PC-3 (cell line): ENCODE results near the gene ACADSB. TPM values are rescaled to one million over a fixed set of nuclear protein-coding genes. Genes with fewer than 3 reads are reported as not detected.
A peak's percentile ranks its signal among the peaks of the same experiment; 100 is the strongest.

Experiments used
- ATAC-seq: fragments of 200-7000 bp; cut with Tn5 transposase; 2 replicates; pipeline ENCODE4 v1.9.1; 2020; ENCODE audit warnings: mild to moderate bottlenecking, moderate library complexity
- BruUV-seq: library from RNA; stranded (reverse); fragments of 400-500 nt; replicated peaks from 2 replicates; lab custom pipeline; 2021; lab: Mats Ljungman, UMichigan
- CTCF ChIA-PET: fragments of 300-600 bp; sonication (Branson Sonifier 250); formaldehyde crosslinking; loops from one replicate; lab custom pipeline; 2022; ENCODE audit warnings: antibody characterized with exemption; lab: Charles Lee
- POLR2A ChIA-PET: fragments of 300-600 bp; sonication (Branson Sonifier 250); formaldehyde crosslinking; loops from one replicate; lab custom pipeline; 2022; ENCODE audit warnings: antibody characterized with exemption; ENCODE audit not compliant: unreplicated experiment; lab: Charles Lee
- DNase-seq: peaks from one replicate; pipeline ENCODE4 v3.0.0-alpha.2; 2015
- H2AFZ ChIP-seq: fragments of 300-600 bp; sonication (generic); 2 replicates; pipeline ENCODE4 v1.6.0; 2016; ENCODE audit warnings: antibody characterized with exemption, low read length
- H3F3A ChIP-seq: fragments of 300-600 bp; sonication (generic); one replicate; pipeline ENCODE4 v1.6.0; 2017; ENCODE audit warnings: antibody characterized with exemption, low read length, control low read depth, mild to moderate bottlenecking; ENCODE audit not compliant: unreplicated experiment
- H3K27ac ChIP-seq: fragments of 300-600 bp; sonication (generic); 2 replicates; pipeline ENCODE4 v1.5.1; 2016; ENCODE audit warnings: mild to moderate bottlenecking, low read length
- H3K27me3 ChIP-seq: fragments of 300-600 bp; sonication (generic); 2 replicates; pipeline ENCODE4 v1.6.1; 2016; ENCODE audit warnings: low read length, mixed read lengths
- H3K36me3 ChIP-seq: fragments of 300-600 bp; sonication (generic); 2 replicates; pipeline ENCODE4 v1.6.1; 2016; ENCODE audit warnings: low read depth, mixed run types, low read length, mixed read lengths
- H3K4me1 ChIP-seq: fragments of 300-600 bp; sonication (generic); 2 replicates; pipeline ENCODE4 v1.5.1; 2016; ENCODE audit warnings: low read length; ENCODE audit not compliant: insufficient read depth
- H3K4me2 ChIP-seq: fragments of 300-600 bp; sonication (generic); 2 replicates; pipeline ENCODE4 v1.6.0; 2016; ENCODE audit warnings: low read length
- H3K4me3 ChIP-seq: fragments of 300-600 bp; sonication (generic); 2 replicates; pipeline ENCODE4 v1.5.1; 2016; ENCODE audit warnings: mild to moderate bottlenecking, low read length, mixed read lengths
- H3K79me2 ChIP-seq: fragments of 300-600 bp; sonication (generic); 2 replicates; pipeline ENCODE4 v1.6.1; 2017; ENCODE audit warnings: low read length, mixed read lengths
- H3K9ac ChIP-seq: fragments of 300-600 bp; sonication (generic); 2 replicates; pipeline ENCODE4 v1.6.0; 2016; ENCODE audit warnings: mild to moderate bottlenecking, low read length
- H3K9me2 ChIP-seq: fragments of 300-600 bp; sonication (generic); replicated peaks from 2 replicates; pipeline ENCODE4 v1.6.1; 2016; ENCODE audit warnings: mixed run types, low read length, mixed read lengths
- H3K9me3 ChIP-seq: fragments of 300-600 bp; sonication (generic); 2 replicates; pipeline ENCODE4 v1.6.1; 2016; ENCODE audit warnings: low read length, mixed read lengths
- H4K20me1 ChIP-seq: fragments of 300-600 bp; sonication (generic); 2 replicates; pipeline ENCODE4 v1.6.1; 2016; ENCODE audit warnings: low read length, mixed read lengths
- EZH2 ChIP-seq: fragments of 300-600 bp; sonication (generic); IDR thresholded peaks from one replicate; pipeline ENCODE4 v1.6.1; 2017; ENCODE audit warnings: antibody characterized with exemption, mild to moderate bottlenecking, low read length; ENCODE audit not compliant: unreplicated experiment
- EZH2phosphoT487 ChIP-seq: fragments of 300-600 bp; sonication (generic); IDR thresholded peaks from 2 replicates; pipeline ENCODE4 v1.6.1; 2018; ENCODE audit warnings: mild to moderate bottlenecking, antibody characterized with exemption, low read length, borderline replicate concordance
- intact Hi-C: fragments of 100-400 bp; cut with micrococcal nuclease; formaldehyde crosslinking; loops from 2 replicates; pipeline ENCODE4 v1.9.0; 2023
- total RNA-seq: library from RNA; depleted of rRNA; stranded (reverse); fragments of >200 nt; gene quantifications from 2 replicates; pipeline ENCODE4 v1.2.3, GENCODE V29; 2014
- TF ChIP-seq, protein P1 (sequence below): fragments of 300-600 bp; sonication (generic); conservative IDR thresholded peaks from 2 replicates; pipeline ENCODE4 v1.5.1; 2017; ENCODE audit warnings: antibody characterized with exemption, low read depth, mild to moderate bottlenecking, low read length

Gene ACADSB
- total RNA-seq, 1 experiment from 2014 or later = 3.2 TPM

DNA sequence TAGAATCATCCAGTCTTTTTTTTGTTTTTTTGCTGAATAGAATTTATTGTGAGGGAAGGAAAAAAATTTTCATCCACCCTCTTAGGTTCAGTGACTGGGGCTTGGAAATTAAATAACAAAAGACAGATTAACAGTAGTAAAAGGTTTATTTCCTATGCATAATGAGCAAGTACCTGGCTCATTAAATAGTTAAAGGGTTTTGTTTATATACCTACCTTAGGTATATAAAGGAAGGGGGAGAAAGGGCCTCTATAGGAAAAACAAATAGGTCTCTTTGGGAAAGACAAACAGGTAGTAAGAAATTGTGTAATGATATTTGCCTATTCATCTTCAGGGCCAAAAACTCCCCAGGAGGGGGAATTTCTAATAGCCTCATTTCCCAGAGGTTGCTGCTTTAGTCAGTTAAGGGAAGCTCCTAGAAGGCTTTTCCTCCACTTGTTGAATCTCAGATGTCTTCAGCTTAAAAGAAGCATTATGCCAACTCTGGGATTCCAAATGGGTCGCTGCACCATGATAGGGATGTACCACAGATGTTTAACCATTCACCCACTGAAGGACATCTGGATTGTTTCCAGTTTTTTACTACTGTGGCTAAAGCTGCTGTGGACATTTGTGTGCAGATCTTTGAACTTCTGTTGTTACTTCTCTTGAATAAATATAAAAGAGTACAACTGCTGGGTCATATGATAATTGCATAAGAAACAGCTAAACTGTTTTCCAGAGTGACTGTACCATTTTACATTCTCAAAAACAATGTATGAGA lies 11.3 kb downstream of the ACADSB start:
- Histone ChIP-seq H3F3A (no peaks in the 10 kb centered on the region), H3K9me3 (no peaks in the 10 kb centered on the region), H3K4me3 (no peak overlapping the region), H3K27ac (no peak overlapping the region), H2AFZ (no peak overlapping the region), H3K9ac (no peak overlapping the region), H3K27me3 (no peaks in the 10 kb centered on the region), H3K4me1 (no peaks in the 10 kb centered on the region), H3K79me2 (no peaks in the 10 kb centered on the region), H3K36me3 (no peaks in the 10 kb centered on the region), H3K9me2 (no peaks in the 10 kb centered on the region), H3K4me2 (no peak overlapping the region), H4K20me1 (no peaks in the 10 kb centered on the region)
- POLR2A ChIA-PET = no interaction called here
- ATAC-seq = no peak
- intact Hi-C loops = no loop called here
- no TSS peak for BruUV-seq
- no peak for TF ChIP-seq EZH2phosphoT487
- no peak for TF ChIP-seq EZH2
- TF ChIP-seq, protein P1, sequence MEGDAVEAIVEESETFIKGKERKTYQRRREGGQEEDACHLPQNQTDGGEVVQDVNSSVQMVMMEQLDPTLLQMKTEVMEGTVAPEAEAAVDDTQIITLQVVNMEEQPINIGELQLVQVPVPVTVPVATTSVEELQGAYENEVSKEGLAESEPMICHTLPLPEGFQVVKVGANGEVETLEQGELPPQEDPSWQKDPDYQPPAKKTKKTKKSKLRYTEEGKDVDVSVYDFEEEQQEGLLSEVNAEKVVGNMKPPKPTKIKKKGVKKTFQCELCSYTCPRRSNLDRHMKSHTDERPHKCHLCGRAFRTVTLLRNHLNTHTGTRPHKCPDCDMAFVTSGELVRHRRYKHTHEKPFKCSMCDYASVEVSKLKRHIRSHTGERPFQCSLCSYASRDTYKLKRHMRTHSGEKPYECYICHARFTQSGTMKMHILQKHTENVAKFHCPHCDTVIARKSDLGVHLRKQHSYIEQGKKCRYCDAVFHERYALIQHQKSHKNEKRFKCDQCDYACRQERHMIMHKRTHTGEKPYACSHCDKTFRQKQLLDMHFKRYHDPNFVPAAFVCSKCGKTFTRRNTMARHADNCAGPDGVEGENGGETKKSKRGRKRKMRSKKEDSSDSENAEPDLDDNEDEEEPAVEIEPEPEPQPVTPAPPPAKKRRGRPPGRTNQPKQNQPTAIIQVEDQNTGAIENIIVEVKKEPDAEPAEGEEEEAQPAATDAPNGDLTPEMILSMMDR = no peak
- no peak for DNase-seq
- CTCF ChIA-PET = interaction anchor here (0.7 kb wide), 1 partner anchor 23 kb away, joined by 3 read pairs; no protein-coding TSS in a partner anchor

DNA sequence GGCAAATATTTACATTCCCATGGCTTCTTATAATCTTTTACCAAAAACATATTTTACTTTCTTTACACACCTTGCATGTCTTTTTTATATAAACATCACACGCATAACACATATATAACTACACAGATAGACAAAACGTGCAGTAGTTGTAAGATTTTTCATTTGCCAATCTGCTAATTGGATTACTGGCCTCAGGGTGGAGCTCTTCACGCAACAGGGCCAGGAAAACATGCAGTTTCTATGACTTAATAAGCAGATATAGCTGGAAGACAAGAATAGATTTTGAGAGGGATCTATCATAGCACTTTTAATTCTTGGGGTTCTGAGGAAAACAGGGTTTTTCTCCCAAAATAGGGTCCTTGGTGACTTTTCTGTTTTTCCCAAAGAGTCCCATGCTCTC lies 12.7 kb downstream of the ACADSB start:
- BruUV-seq = no TSS peak
- ATAC-seq = no peak
- Histone ChIP-seq H3K27me3 (no peaks in the 10 kb centered on the region), H4K20me1 (no peaks in the 10 kb centered on the region), H3K9me3 (no peaks in the 10 kb centered on the region), H3K9ac (no peak overlapping the region), H2AFZ (no peak overlapping the region), H3K4me1 (no peaks in the 10 kb centered on the region), H3K36me3 (no peaks in the 10 kb centered on the region), H3K4me2 (no peak overlapping the region), H3K4me3 (no peak overlapping the region), H3F3A (no peaks in the 10 kb centered on the region), H3K9me2 (no peaks in the 10 kb centered on the region), H3K27ac (no peak overlapping the region), H3K79me2 (no peaks in the 10 kb centered on the region)
- TF ChIP-seq EZH2 = no peak
- TF ChIP-seq EZH2phosphoT487 = no peak
- TF ChIP-seq, protein P1 = peak; percentile 62
- no peak for DNase-seq
- CTCF ChIA-PET = no interaction called here
- POLR2A ChIA-PET = no interaction called here
- intact Hi-C loops = no loop called here

DNA sequence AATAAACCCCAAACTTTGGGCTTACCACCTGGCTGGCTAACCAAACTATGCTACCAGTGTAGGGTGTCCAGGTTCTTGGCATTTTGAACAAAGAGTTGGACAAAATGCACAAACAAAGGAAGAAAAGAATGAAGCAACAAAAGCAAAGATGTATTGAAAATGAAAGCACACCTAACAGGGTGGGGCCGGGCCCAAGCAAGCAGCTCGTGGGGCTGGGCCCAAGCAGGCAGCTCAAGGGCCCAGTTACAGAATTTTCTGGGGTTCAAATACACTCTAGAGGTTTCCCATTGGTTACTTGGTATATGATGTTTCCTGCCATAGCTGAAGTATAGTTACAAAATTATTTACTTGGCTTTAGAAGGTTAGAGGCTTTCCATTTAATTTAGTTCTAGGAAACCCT lies 15.7 kb downstream of the ACADSB start:
- intact Hi-C loops = no loop called here
- H2AFZ ChIP-seq = no peak overlapping the region
- no peaks in the 10 kb centered on the region for H3K27me3 ChIP-seq
- no peak overlapping the region for H3K27ac ChIP-seq
- no peaks in the 10 kb centered on the region for H3K9me3 ChIP-seq
- no peak for ATAC-seq
- ChIA-PET CTCF (no interaction called here), POLR2A (no interaction called here)
- no peaks in the 10 kb centered on the region for H3F3A ChIP-seq
- H3K4me3 ChIP-seq = no peak overlapping the region
- no TSS peak for BruUV-seq
- H4K20me1 ChIP-seq = no peaks in the 10 kb centered on the region
- no peaks in the 10 kb centered on the region for H3K36me3 ChIP-seq
- no peak overlapping the region for H3K4me2 ChIP-seq
- H3K79me2 ChIP-seq = no peaks in the 10 kb centered on the region
- TF ChIP-seq EZH2 (no peak), EZH2phosphoT487 (no peak)
- TF ChIP-seq, protein P1 = no peak
- no peaks in the 10 kb centered on the region for H3K4me1 ChIP-seq
- DNase-seq = no peak
- H3K9ac ChIP-seq = no peak overlapping the region
- no peaks in the 10 kb centered on the region for H3K9me2 ChIP-seq
